Pons (tissue), 1 donor: ENCODE measurements around the gene TRIM71.
A peak's percentile ranks its signal among the peaks of the same experiment; 100 is the strongest.

Experiments
- DNase-seq: peaks from one replicate; pipeline ENCODE4 v3.0.0-alpha.2; 2016; ENCODE audit warnings: low spot score

The TRIM71 gene

DNA sequence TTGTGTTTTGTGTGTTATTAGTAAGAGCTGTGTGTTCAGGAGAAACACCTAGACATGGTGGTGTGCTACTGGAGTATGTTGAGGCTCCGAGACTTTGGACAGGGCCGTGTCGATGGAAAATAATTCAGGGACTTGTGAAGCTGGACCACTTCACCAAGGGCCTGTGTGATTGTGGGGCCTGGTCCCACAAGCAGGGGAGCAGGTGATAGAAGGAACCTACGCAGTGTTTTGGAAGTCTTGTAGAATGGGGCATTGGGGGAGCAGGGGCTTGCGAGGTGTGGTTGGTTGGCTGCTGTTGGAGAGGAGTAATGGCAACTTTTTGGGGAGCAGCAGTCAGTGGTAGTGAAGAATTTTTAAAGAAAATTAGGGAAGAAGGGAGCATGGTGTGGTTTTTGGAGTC, 48.7 kb downstream of the TRIM71 start:
- DNase-seq, result no peak

DNA sequence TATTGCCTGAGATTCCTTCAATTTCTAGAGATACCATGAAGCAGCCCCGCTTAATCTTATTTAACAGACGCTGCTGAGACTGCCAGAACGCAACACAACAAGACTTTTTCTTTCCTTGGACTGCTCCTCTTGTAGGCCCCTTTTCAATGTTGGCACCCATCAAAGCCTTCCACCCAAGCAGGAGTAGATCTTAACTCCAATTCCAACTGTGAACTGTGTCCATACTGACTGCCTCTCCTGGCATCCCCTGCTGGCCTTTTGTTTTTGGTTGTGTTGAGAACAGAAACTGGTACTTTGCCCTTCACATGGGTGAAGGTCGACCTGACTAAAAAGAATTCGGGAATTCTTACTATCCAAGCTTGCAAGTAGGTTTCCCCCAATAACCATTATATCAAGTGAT, 50.2 kb downstream of the TRIM71 start:
- no peak for DNase-seq

DNA sequence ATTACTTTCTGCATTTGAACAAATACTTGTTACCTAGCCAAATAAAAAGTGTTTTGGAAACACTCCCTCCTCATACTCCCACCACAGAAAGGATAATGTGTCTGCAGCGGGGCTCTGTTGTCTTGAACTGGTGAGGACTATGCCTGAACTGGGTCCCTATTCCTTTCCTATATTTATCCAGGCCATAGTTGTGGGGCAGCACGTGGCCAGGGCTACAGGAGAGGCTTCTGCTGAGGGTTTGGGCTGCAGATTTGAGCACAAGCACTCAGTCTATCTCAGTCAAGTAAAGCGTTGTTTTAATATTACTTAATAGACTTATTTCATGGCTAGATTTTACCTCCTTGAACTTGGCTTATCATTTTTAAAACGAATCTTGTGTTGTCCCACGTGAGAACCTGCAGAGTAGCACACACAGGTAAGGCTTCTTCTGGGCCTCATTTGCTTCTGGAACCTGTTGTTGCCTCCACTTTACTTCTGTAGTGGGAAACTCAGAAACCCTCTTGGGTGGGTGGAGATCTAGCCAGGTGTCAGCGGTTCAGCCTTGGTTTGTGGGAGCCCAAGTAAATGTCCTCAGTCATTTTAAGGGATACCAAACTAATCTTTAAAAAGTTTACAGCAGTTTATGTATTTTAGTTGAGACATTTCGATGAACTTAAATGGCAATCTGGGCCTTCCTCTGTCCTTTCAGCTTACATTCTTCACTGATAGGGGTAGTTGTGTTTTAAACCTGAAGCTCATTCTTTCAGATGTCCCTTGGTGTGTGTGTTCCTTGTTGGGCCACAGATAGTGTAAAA, 51.1 kb downstream of the TRIM71 start:
- no peak for DNase-seq

DNA sequence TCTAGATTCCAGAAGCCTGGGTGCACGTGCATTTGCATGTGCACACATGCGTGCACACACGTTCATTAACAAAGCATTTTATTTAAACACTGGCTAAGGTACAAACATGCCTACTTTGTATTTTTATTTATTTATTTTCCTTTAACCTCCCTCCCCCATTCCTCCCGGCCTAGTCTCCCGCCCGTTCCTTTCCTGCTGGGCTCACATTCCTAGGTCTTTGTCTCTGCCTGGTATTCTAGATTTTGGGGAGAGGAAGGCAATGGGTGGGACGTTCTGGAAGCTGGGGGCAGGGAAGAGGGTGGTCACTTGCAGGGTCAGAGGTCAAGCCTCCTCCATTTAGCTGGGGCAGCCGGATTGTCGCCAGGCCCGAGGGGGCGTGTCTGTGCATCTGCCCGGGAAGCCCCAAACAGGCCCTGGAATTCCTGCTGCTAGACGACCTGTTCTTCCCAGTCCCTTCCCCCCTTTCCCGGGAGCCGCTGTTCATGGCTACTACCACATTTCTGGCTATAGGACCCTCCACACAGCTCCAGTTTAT, 51.8 kb downstream of the TRIM71 start:
- no peak for DNase-seq

DNA sequence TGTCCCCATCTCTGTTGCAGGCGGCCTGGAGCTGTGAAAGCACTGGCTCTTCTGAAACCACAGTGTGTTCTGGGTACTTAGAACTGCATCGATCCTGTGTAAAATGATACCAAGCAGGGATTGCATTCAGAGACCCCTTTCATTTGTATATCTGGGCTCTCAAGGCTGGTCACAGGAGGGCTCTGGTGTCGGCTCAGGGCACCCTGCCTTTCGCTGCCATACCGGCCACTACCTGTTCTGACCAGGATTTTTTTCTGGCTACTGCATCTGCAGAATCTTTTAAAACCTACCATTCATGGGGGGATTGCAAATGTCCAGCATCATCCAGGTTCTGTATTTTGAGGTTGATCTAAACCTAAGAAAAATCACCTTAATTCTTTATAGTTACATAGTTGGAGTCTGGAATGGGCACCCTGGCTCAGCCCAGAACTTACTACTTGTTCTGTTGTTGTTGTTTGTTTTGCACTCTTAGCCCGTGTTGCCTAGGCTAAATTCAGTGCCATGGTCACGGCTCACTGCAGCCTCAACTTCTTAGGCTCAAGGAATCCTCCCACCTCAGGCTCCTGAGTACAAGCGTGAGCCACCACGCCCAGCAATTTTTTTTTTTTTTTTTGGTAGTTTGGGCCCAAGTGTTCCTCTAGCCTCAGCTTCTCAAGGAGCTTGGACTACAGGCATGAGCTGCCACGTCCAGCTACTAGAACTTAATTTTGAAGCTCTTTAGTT, 52.7 kb downstream of the TRIM71 start:
- no peak for DNase-seq

DNA sequence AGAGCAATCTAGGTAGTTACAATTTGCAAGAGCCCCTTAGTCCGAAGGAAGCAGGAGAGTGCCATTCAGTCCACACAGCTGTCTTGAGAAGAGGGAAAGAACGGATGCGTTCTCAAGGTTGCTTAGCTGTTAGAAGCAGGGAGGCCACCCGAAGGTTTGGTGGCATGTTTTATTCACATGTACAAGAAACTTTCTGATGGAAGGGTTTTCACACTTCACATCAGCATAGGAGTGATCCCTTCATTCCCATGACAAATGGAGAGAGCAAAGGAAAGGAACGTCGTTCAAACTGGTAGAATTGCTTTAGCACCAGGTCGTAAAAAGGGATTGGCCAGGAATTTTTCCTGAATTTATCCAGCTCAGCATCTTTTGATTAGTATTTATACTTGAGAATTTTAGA, 53.5 kb downstream of the TRIM71 start:
- no peak for DNase-seq

DNA sequence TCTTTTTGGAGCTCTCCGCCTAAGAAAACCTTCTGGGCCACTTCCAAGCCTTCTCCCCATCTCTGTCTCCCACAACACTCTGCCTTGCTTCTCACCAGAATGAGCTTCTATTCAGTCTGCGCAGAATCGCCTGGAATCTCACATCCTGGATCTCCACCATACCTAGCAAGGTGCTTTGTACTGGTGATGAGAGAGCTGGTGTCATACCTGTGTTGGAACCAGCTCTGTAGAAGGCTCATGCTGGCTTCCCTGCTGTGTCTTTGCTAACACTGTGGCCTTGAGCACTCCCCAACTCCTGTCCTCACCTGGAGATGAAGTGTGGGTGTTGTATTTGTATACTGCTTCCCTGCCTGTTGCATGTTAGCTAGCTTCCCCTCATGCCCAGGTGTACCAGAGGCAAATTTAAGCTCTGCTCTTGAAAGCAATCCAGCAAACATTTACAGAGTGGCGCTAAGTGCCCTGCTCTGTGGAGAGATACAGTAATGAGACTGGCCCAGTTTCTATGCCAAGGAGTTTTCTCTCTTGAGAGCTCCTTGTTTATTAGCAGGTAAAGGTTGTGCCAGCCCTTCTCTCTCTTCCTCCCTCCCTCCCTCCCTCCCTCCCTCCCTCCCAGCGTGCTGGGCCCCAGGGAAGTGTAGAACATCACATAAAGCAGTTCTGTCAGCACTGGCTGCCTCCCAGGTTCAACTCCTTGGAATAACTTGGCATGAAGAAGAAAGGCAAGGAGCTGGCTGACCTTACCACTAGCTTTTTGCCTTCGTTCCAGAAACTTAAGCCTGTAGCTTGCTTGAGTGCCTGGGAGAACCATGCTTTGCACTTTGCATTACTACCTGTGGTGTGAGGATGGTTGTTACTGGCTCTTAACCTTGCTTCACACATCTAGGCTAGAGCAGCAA, 54.9 kb downstream of the TRIM71 start:
- DNase-seq, result peak; percentile 8

DNA sequence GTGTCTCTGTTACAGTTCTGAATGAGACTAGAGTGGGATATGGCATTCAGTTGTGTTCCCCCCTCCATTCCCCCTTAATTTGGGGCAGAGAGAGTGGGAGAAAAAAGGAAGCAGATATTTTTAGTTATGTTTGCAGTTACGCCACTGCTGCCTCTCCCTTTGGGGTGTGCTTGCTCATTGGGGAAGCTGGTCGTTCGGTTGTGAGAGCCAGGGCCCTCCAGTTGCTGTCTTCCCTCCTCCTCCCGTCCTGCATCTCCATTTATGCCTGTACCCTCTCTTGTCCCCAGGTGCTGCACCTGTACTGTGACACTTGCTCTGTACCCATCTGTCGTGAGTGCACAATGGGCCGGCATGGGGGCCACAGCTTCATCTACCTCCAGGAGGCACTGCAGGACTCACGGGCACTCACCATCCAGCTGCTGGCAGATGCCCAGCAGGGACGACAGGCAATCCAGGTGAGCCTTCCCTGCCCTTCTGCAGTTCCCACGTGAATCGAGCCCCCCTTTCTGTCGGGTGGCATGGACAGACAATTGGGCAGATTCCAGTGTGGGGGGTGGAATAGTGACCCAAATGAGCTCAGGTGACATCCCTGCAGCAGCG, 55.8 kb downstream of the TRIM71 start:
- DNase-seq, result no peak

DNA sequence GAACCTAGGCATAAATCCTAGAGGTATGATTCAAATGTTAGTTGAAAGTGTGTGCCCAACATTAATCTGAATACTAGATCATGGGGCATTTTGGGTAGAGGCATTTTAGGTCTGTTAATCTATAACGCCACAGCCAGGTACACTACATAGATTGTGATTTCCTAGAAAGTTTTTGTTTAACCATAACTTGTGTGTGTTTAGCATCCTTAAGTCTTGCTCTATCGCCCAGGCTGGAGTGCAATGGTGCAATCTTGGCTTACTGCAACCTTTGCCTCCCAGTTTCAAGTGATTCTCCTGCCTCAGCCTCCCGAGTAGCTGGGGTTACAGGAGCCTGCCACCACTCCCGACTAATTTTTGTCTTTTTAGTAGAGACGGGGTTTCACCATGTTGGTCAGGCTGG, 59.1 kb downstream of the TRIM71 start:
- DNase-seq, result no peak

DNA sequence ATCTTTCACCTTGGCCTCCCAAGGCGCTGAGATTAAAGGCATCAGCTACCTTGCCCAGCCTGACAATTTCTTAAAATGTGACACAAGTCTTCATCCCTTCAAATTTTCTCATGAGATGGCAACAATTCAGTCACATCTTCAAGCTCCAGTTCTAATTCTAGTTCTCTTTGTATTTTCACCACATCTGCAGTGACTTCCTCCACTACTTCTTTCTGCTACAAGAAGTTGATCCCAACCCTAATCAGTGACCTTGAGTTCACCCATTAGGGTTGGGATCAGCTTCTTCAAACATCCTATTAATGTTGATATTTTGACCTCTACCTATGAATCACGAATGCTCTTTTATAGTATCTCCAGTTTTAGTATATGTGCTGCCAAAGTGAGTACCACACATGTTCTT, 59.8 kb downstream of the TRIM71 start:
- no peak for DNase-seq

DNA sequence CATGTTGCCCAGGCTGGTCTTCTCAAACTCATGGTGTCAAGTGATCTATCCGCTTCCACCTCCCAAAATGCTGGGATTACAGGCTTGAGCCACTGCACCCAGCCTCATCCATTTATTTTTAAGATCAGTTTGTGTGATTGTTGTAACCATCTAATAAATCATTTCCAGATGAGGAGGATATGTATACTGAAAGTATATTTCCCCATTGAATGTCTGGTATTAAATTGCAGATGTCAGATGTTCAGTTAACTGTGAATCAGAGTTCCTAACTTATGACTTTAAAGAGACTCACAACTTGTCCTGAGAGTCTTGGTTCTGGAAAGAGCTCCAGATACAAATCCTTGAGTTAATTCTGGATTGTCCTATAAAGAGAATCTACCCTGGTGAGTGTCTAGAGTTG, 62.4 kb downstream of the TRIM71 start:
- no peak for DNase-seq

DNA sequence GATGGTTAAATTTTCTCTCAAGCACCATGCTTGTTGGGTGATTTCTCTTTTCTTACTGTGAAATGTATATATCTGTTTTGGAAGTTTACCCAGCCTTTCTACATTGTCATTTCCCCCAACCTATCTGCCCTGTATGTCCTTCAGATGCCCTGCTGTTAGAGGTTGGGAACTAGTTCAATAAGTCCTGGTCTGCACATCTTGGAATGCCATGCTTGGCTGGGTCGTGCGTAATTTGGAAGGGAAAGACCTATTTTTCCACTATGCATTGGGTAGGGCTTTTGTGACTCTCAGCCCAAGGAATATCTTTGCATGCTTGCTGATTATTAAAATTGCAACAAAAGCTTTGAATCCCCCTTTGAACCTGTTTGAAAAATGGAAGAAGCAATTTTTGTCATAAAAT, 63.8 kb downstream of the TRIM71 start:
- no peak for DNase-seq

DNA sequence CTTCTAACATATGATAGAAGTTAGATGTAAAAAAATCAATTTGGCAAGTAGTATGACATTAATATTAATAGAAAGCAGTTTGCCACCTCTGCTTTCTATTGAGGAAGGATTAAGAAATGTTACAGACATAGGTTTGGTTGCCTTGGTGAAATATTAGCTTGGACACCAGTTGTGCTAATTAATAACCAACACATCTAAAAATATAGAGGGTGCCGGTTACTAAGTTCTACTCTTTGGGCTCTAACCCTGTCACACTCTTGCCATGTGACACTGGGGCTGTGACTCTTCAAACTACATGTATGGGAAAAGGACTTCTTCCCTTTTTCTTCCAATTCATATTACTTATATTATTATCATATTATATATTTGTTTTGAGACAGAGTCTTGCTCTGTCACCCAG, 64.4 kb downstream of the TRIM71 start:
- DNase-seq, result no peak

DNA sequence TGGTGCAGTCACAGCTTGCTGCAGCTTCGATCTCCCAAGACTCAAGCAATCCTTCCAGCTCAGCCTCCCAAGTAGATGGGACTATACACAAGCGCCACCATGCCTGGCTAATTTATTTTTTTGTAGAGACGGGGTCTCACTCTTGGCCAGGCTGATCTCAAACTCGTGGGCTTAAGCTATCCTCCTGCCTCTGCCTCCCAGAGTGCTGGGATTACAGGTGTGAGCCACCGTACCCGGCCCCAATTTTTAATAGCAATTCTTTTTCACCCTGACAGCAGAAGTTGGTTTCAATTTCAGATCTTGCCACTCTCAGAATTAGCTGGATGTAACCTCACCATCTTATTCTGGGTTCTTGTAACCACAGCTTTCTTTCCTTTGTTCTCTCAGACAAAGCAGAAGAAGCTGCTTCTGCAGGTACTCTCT, 64.8 kb downstream of the TRIM71 start:
- no peak for DNase-seq

DNA sequence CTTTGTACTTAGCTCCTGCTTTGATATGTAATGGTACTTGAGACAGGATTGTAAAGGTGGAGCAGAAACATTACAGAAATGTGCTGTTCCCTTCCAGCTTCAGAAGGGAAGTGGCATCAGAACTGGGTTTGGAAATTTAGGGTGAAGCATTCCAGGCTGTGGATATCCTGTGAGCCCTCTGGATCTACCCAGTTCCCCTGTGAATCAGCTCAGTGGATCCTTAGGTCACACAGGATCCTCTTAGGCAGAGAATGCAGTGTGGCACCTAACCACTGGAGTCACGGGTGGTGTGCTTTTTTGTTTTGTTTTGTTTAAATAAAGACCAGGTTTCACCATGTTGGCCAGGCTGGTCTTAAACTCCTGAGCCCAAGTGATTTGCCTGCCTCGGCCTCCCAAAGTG, 66.0 kb downstream of the TRIM71 start:
- DNase-seq, result no peak

DNA sequence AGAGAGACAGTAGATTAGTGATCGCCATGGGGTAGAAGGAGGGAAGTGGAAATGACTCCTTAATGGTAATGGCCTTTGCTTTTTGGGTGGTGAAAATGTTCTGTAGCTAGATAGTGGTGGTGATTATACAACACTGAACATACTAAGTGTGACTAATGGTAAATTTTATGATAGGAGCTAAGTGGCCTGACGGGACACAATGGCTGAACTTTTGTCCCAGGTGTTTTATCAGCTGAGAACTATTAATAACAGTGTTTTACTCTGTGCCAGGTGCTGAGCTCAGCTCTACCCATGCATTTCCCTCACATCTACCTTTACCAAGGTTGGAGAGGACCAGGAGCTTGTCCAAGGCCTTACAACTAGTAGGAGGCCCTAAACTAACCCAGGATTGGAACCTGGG, 66.8 kb downstream of the TRIM71 start:
- DNase-seq, result no peak

DNA sequence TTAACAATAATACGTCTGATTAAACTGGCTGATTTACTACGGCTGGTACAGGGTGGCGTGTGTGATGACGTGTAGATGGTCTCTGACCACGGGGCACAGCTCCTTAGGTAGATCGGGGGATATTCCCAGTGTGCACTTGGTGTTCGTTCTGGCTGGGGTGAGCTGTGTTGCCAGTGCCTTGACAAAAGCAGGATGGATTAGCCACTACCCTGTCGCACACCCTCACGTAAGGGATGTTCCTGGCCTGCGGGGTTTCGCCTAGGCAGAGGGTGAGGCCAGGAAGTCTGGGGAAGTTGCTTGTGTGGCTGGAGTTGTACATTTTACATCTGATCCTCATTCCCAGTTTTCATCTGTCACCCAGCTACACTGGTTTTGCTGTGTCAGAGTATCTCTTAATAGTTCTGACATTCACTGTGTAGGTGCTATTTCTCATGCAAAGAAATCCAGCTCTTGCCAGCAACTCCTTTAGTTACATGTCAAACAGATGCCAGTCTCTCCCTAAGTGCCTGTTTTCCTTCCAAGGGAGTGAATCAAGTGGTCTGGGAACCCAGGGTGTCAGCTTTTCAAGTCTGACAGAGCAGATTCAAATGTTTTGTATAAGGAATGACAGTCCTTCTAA, 67.6 kb downstream of the TRIM71 start:
- no peak for DNase-seq

DNA sequence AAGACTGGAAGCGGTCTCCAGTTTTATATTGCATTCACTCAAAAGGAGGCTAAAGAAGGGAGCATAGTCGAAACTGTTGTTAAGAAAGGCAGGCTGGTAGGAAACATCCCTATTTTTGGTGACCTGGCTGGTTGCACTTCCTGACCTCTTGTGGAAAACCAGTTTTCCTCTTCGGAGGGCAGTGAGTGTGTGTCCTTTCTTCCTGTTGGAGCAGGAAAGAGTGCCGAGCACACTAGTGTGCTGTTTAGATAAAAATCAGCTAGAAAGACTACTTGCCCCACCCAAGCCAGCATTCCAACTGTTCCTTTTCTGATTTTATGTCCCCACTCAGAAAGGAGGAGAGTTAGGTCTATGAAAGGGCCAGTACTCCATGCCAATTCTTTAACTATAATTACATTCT, 68.5 kb downstream of the TRIM71 start:
- DNase-seq, result no peak

DNA sequence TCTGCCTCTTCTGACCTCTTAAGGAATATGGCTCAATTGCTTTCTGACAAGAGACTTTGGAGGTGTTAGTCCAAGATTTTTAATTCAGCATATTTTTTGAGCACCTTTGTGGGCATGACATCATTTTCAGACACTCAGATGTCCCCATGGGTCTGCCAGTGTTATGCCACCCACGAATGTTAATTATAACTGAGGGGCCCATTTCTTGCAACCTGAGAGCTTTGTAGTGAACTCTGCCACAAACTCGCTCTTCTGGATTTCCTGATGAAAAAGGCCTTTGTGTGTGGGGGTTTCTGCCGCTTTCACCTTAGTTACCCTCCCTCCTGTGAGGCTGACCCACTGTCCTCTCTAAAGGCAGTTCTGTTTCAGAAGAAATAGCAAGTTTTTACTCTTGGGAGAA, 69.1 kb downstream of the TRIM71 start:
- no peak for DNase-seq

DNA sequence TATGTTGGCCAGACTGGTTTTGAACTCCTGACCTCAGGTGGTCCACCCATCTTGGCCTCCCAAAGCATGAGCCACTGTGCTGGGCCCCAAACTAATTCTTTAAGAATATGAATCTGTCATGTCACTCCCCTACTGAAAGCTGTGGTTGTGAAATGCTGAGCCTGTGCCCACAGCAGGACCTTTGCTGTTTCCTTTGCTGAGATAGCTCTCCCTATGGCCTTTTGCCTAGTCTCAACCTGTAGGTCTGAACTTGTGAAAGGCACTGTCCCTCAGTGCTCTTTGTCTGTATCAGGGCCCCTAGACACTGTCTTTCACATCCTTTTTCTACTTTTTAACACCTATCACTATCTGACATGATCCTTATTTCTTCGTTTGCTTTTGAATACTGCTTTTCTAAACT, 70.9 kb downstream of the TRIM71 start:
- DNase-seq, result no peak

DNA sequence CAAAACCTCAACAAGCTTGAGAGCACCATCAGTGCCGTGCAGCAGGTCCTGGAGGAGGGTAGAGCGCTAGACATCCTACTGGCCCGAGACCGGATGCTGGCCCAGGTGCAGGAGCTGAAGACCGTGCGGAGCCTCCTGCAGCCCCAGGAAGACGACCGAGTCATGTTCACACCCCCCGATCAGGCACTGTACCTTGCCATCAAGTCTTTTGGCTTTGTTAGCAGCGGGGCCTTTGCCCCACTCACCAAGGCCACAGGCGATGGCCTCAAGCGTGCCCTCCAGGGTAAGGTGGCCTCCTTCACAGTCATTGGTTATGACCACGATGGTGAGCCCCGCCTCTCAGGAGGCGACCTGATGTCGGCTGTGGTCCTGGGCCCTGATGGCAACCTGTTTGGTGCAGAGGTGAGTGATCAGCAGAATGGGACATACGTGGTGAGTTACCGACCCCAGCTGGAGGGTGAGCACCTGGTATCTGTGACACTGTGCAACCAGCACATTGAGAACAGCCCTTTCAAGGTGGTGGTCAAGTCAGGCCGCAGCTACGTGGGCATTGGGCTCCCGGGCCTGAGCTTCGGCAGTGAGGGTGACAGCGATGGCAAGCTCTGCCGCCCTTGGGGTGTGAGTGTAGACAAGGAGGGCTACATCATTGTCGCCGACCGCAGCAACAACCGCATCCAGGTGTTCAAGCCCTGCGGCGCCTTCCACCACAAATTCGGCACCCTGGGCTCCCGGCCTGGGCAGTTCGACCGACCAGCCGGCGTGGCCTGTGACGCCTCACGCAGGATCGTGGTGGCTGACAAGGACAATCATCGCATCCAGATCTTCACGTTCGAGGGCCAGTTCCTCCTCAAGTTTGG, 72.9 kb downstream of the TRIM71 start:
- DNase-seq, result no peak
